KMS-11 (cell line): ENCODE results near the gene TIMELESS.
"Not testable (repeated sequence)": the region's sequence is repeated elsewhere in the genome, so short reads cannot be mapped to it uniquely, and the experiment has no call there.

Source experiments
- H2AFZ ChIP-seq: fragments of 200-600 bp; sonication (generic); 2 replicates; pipeline ENCODE4 v1.6.1; 2016; ENCODE audit warnings: antibody characterized with exemption, mixed run types, low read depth
- H3K27ac ChIP-seq: fragments of 200-600 bp; sonication (generic); 2 replicates; pipeline ENCODE4 v1.6.1; 2016; ENCODE audit warnings: mild to moderate bottlenecking, mixed run types
- H3K27me3 ChIP-seq: fragments of 200-600 bp; sonication (generic); 2 replicates; pipeline ENCODE4 v1.6.1; 2017; ENCODE audit warnings: mild to moderate bottlenecking, low read depth, mixed run types, moderate library complexity; ENCODE audit not compliant: insufficient read depth
- H3K36me3 ChIP-seq: fragments of 200-600 bp; sonication (generic); 2 replicates; pipeline ENCODE4 v1.6.1; 2017; ENCODE audit warnings: mild to moderate bottlenecking, mixed run types; ENCODE audit not compliant: insufficient read depth
- H3K4me1 ChIP-seq: fragments of 200-600 bp; sonication (generic); 2 replicates; pipeline ENCODE4 v1.6.1; 2016; ENCODE audit warnings: mild to moderate bottlenecking, low read depth, mixed run types; ENCODE audit not compliant: poor library complexity, severe bottlenecking
- H3K4me2 ChIP-seq: fragments of 200-600 bp; sonication (generic); 2 replicates; pipeline ENCODE4 v1.7.0; 2016; ENCODE audit warnings: mild to moderate bottlenecking, mixed run types
- H3K4me3 ChIP-seq: fragments of 200-600 bp; sonication (generic); IDR thresholded peaks from 2 replicates; pipeline ENCODE4 v1.6.1; 2017; ENCODE audit warnings: low read depth, low read length, mixed read lengths; ENCODE audit not compliant: insufficient read depth
- H3K79me2 ChIP-seq: fragments of 200-600 bp; sonication (generic); 2 replicates; pipeline ENCODE4 v1.6.1; 2016; ENCODE audit warnings: low read depth, mixed run types; ENCODE audit not compliant: insufficient read depth
- H3K9ac ChIP-seq: fragments of 200-600 bp; sonication (generic); 2 replicates; pipeline ENCODE4 v1.6.1; 2016; ENCODE audit warnings: mild to moderate bottlenecking, mixed run types
- H4K20me1 ChIP-seq: fragments of 200-600 bp; sonication (generic); 2 replicates; pipeline ENCODE4 v1.6.1; 2016; ENCODE audit warnings: mild to moderate bottlenecking, mixed run types; ENCODE audit not compliant: insufficient read depth
- TF ChIP-seq, protein P1 (sequence below): fragments of 200-600 bp; sonication (generic); conservative IDR thresholded peaks from 2 replicates; pipeline ENCODE4 v1.6.1; 2017; ENCODE audit warnings: low read depth, mild to moderate bottlenecking, antibody characterized with exemption, low read length, moderate library complexity, mixed read lengths

Gene TIMELESS

DNA sequence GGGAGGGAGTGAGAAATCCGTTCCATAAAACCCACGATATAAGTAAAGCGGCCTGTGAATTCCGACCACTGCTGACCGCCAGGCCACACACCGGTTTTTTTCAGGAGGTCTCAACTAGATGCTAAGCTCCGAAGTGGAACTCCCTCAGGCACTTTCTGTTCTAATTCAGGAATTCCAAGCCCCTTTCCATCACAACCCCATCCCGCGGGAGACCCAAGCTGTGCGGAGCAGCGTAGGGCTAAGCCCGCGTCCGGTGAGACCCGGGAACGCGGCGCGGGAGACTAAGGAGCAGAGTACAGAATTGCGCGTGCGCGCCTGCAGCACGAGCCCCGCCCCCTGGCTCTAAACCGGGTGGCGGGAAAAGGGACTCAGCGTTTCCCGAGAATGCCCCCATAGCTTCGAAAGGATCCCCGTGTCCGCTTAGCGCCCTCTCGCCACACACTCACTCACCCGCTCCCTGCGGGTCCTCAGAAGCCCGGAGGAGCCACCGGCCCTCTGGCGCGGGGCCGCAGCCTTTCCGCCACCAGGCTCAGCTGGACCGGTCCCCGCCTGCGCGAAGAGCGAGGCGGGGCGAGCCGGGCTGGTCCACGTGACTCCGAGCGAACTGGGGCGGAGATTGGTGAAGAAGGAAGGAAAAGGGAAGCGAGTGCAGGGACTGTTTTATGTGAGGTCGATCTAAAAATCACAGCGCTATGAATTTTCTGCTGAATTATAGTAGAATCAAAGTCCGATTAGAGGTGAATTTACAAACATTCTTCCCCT lies at the start of gene TIMELESS:
TIMELESS (minus strand) TSS at position 567 of the 762 bp plus-strand sequence. CDS start 15,256 bp downstream, outside the sequence.
- peak within 1 kb of the TSS; percentile 72 for H2AFZ ChIP-seq
- peaks cover 21% of the 10 kb centered on the region for H3K4me1 ChIP-seq
- TF ChIP-seq, protein P1, sequence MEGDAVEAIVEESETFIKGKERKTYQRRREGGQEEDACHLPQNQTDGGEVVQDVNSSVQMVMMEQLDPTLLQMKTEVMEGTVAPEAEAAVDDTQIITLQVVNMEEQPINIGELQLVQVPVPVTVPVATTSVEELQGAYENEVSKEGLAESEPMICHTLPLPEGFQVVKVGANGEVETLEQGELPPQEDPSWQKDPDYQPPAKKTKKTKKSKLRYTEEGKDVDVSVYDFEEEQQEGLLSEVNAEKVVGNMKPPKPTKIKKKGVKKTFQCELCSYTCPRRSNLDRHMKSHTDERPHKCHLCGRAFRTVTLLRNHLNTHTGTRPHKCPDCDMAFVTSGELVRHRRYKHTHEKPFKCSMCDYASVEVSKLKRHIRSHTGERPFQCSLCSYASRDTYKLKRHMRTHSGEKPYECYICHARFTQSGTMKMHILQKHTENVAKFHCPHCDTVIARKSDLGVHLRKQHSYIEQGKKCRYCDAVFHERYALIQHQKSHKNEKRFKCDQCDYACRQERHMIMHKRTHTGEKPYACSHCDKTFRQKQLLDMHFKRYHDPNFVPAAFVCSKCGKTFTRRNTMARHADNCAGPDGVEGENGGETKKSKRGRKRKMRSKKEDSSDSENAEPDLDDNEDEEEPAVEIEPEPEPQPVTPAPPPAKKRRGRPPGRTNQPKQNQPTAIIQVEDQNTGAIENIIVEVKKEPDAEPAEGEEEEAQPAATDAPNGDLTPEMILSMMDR = no peak
- H3K4me2 ChIP-seq = peak within 1 kb of the TSS; percentile 70
- no peaks in the 10 kb centered on the region for H4K20me1 ChIP-seq
- H3K79me2 ChIP-seq = peaks cover 32% of the 10 kb centered on the region
- no peaks in the 10 kb centered on the region for H3K36me3 ChIP-seq
- peak within 1 kb of the TSS; percentile 87 for H3K4me3 ChIP-seq
- H3K9ac ChIP-seq = peak within 1 kb of the TSS; percentile 55
- no peaks in the 10 kb centered on the region for H3K27me3 ChIP-seq
- H3K27ac ChIP-seq = peak within 1 kb of the TSS; percentile 58

GRCh38 chr12:56498126-56498902 lies 49.1 kb upstream of the TIMELESS start:
- H3K9ac ChIP-seq, H3K79me2 ChIP-seq, H3K4me2 ChIP-seq, H3K27ac ChIP-seq, H4K20me1 ChIP-seq, H3K4me1 ChIP-seq, H2AFZ ChIP-seq, H3K36me3 ChIP-seq, H3K4me3 ChIP-seq: not testable (repeated sequence)
- H3K27me3 ChIP-seq = peaks cover 18% of the 10 kb centered on the region; the same call in 1 of the 2 replicates
- TF ChIP-seq, protein P1 = 0 out of 2 replicates have a peak, but pooled peaks have one; percentile 8

DNA sequence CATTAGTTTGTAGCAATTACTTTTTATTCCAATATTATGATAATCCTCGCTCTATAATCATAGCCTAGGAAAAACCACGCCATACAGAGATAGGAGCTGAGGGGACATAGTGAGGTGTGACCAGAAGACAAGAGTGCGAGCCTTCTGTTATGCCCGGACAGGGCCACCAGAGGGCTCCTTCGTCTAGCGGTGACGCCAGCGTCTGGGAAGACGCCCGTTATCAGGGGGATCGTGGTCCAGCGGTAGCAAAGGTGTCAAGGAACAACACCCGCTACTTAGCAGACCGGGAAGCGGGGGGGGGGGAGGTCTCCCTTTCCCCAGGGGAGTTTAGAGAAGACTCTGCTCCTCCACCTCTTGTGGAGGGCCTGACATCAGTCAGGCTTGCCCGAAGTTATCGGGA lies 47.5 kb upstream of the TIMELESS start:
- peaks cover 19% of the 10 kb centered on the region; the same call in 1 of the 2 replicates for H3K27me3 ChIP-seq
- not testable (repeated sequence) for H3K27ac ChIP-seq, H3K4me1 ChIP-seq, H2AFZ ChIP-seq, H3K79me2 ChIP-seq, H3K4me2 ChIP-seq, H3K36me3 ChIP-seq, H4K20me1 ChIP-seq, H3K4me3 ChIP-seq, H3K9ac ChIP-seq
- TF ChIP-seq, protein P1 = peak; percentile 60; the same call in 1 of the 2 replicates

GRCh38 chr12:56494481-56494880 lies 45.3 kb upstream of the TIMELESS start:
- H4K20me1 ChIP-seq, H3K4me3 ChIP-seq, H3K4me2 ChIP-seq, H3K27ac ChIP-seq, H2AFZ ChIP-seq, H3K36me3 ChIP-seq, H3K79me2 ChIP-seq, H3K4me1 ChIP-seq, H3K9ac ChIP-seq: not testable (repeated sequence)
- H3K27me3 ChIP-seq = peaks cover 30% of the 10 kb centered on the region; the same call in 1 of the 2 replicates

- not testable (repeated sequence) for H3K4me1 ChIP-seq, H2AFZ ChIP-seq, H3K27ac ChIP-seq, H3K36me3 ChIP-seq, H3K4me3 ChIP-seq, H3K9ac ChIP-seq, H4K20me1 ChIP-seq, H3K4me2 ChIP-seq, H3K79me2 ChIP-seq
- H3K27me3 ChIP-seq = peaks cover 28% of the 10 kb centered on the region; the same call in 1 of the 2 replicates
Observed at GRCh38 chr12:56494106-56494415, 44.8 kb upstream of the TIMELESS start.

- H3K4me1 ChIP-seq, H3K4me2 ChIP-seq, H3K79me2 ChIP-seq, H3K36me3 ChIP-seq, H3K9ac ChIP-seq, H3K4me3 ChIP-seq, H3K27ac ChIP-seq, H2AFZ ChIP-seq, H4K20me1 ChIP-seq: not testable (repeated sequence)
- peaks cover 26% of the 10 kb centered on the region; the same call in 1 of the 2 replicates for H3K27me3 ChIP-seq
Observed at GRCh38 chr12:56493409-56494105, 44.3 kb upstream of the TIMELESS start.
